GM23248 (cell line): ENCODE data around the gene DDA1.

Source experiments
- EZH2 ChIP-seq: fragments of 200-600 bp; sonication (generic); IDR thresholded peaks from 2 replicates; pipeline ENCODE4 v1.6.1; 2018; ENCODE audit warnings: antibody characterized with exemption, mild to moderate bottlenecking; ENCODE audit not compliant: insufficient read depth, poor library complexity, severe bottlenecking
- EZH2phosphoT487 ChIP-seq: fragments of 200-600 bp; sonication (generic); IDR thresholded peaks from 2 replicates; pipeline ENCODE4 v1.6.1; 2018; ENCODE audit warnings: antibody characterized with exemption, moderate library complexity, mild to moderate bottlenecking, low read depth; ENCODE audit not compliant: insufficient read depth

DNA sequence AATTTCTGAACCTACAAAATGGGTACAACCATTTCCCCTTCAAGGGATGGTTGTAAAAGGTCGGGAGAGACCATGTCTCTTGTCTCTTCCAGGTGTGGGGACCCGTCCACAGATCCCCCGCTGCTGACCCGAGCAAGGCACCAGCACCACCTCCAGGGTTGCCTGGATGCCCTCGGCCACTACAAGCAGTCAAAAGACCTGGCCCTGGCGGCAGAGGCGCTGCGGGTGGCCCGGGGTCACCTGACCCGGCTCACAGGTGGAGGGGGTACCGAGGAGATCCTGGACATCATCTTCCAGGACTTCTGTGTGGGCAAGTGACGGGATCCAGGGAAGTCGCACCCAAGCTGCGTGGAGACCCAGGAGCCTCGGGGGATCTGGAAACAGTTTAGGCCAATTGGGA is 32.0 kb downstream of the DDA1 start:
- TF ChIP-seq EZH2 (no peak), EZH2phosphoT487 (no peak)
